OCI-LY3 (cell line): ENCODE data around the gene PAK1.

Experiments used
- H2AFZ ChIP-seq: fragments of 200-600, 300-600 bp; shearing (Covaris generic); 2 replicates; pipeline ENCODE4 v1.6.0; 2014; ENCODE audit warnings: antibody characterized with exemption, low read depth, low read length
- H3K27ac ChIP-seq: fragments of 200-600, 300-600 bp; sonication (generic); 2 replicates; pipeline ENCODE4 v1.5.1; 2014; ENCODE audit warnings: mild to moderate bottlenecking, low read length, moderate library complexity, mixed read lengths
- H3K27me3 ChIP-seq: fragments of 200-600, 300-600 bp; sonication (generic); 2 replicates; pipeline ENCODE4 v1.6.1; 2014; ENCODE audit warnings: low read depth, low read length, mixed read lengths
- H3K36me3 ChIP-seq: fragments of 200-600, 300-600 bp; sonication (generic); replicated peaks from 2 replicates; pipeline ENCODE3; 2014; ENCODE audit warnings: low read depth, low read length, mixed read lengths
- H3K4me1 ChIP-seq: fragments of 300-600, 200-600 bp; sonication (generic); 2 replicates; pipeline ENCODE4 v1.6.1; 2014; ENCODE audit warnings: low read length, mixed read lengths
- H3K4me2 ChIP-seq: fragments of 200-600, 300-600 bp; sonication (generic); 2 replicates; pipeline ENCODE4 v1.6.1; 2014; ENCODE audit warnings: low read length, mixed read lengths
- H3K4me3 ChIP-seq: fragments of 300-600, 200-600 bp; sonication (generic); 2 replicates; pipeline ENCODE4 v1.5.1; 2014; ENCODE audit warnings: antibody characterized with exemption, mild to moderate bottlenecking, low read length, moderate library complexity
- H3K79me2 ChIP-seq: fragments of 300-600, 200-600 bp; shearing (Covaris generic); 2 replicates; pipeline ENCODE4 v1.6.1; 2014; ENCODE audit warnings: mild to moderate bottlenecking, low read length, mixed read lengths
- H3K9ac ChIP-seq: fragments of 300-600, 200-600 bp; shearing (Covaris generic); 2 replicates; pipeline ENCODE4 v1.6.0; 2014; ENCODE audit warnings: mild to moderate bottlenecking, low read length, moderate library complexity
- H3K9me3 ChIP-seq: fragments of 200-600, 300-600 bp; shearing (Covaris generic); 2 replicates; pipeline ENCODE4 v1.6.1; 2014; ENCODE audit warnings: low read length, mixed read lengths; ENCODE audit not compliant: insufficient read depth
- H4K20me1 ChIP-seq: fragments of 200-600, 300-600 bp; sonication (generic); 2 replicates; pipeline ENCODE4 v1.6.1; 2016; ENCODE audit warnings: low read length, mixed read lengths; ENCODE audit not compliant: insufficient read depth
- EZH2phosphoT487 ChIP-seq: fragments of 200-600 bp; shearing (Covaris generic); IDR thresholded peaks from 2 replicates; pipeline ENCODE4 v1.6.1; 2018; ENCODE audit warnings: antibody characterized with exemption, mixed run types, low read depth
- TF ChIP-seq, protein P1 (sequence below): fragments of 200-600, 300-600 bp; sonication (generic); IDR thresholded peaks from 2 replicates; pipeline ENCODE4 v1.5.1; 2014; ENCODE audit warnings: antibody characterized with exemption, low read length, low read depth

PAK1 gene

GRCh38 chr11:77473801-77474683 is at the start of gene PAK1:
Gene PAK1 (minus strand): TSS chr11:77474094. CDS start chr11:77392520, 81,574 bp downstream.
- H3K27ac ChIP-seq: no peak within 1 kb of the TSS
- H3K4me3 ChIP-seq: peak within 1 kb of the TSS; percentile 79
- no peaks in the 10 kb centered on the region for H3K36me3 ChIP-seq
- H3K4me1 ChIP-seq: peaks cover 28% of the 10 kb centered on the region
- H2AFZ ChIP-seq: peak within 1 kb of the TSS; percentile 98
- H4K20me1 ChIP-seq: no peaks in the 10 kb centered on the region
- peak within 1 kb of the TSS; percentile 74 for H3K4me2 ChIP-seq
- TF ChIP-seq EZH2phosphoT487: no peak
- TF ChIP-seq, protein P1, sequence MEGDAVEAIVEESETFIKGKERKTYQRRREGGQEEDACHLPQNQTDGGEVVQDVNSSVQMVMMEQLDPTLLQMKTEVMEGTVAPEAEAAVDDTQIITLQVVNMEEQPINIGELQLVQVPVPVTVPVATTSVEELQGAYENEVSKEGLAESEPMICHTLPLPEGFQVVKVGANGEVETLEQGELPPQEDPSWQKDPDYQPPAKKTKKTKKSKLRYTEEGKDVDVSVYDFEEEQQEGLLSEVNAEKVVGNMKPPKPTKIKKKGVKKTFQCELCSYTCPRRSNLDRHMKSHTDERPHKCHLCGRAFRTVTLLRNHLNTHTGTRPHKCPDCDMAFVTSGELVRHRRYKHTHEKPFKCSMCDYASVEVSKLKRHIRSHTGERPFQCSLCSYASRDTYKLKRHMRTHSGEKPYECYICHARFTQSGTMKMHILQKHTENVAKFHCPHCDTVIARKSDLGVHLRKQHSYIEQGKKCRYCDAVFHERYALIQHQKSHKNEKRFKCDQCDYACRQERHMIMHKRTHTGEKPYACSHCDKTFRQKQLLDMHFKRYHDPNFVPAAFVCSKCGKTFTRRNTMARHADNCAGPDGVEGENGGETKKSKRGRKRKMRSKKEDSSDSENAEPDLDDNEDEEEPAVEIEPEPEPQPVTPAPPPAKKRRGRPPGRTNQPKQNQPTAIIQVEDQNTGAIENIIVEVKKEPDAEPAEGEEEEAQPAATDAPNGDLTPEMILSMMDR: peak; percentile 31
- H3K9ac ChIP-seq: peak within 1 kb of the TSS; percentile 59
- no peaks in the 10 kb centered on the region for H3K79me2 ChIP-seq
- H3K27me3 ChIP-seq: no peaks in the 10 kb centered on the region
- no peaks in the 10 kb centered on the region for H3K9me3 ChIP-seq

- H3K9ac ChIP-seq: no peak overlapping the region
- no peak overlapping the region for H3K27ac ChIP-seq
- no peak overlapping the region for H3K4me3 ChIP-seq
- no peaks in the 10 kb centered on the region for H4K20me1 ChIP-seq
- H3K9me3 ChIP-seq: no peaks in the 10 kb centered on the region
- no peak overlapping the region for H2AFZ ChIP-seq
- H3K4me2 ChIP-seq: no peak overlapping the region
- peaks cover 4% of the 10 kb centered on the region for H3K4me1 ChIP-seq
- no peaks in the 10 kb centered on the region for H3K27me3 ChIP-seq
- no peaks in the 10 kb centered on the region for H3K79me2 ChIP-seq
- H3K36me3 ChIP-seq: no peaks in the 10 kb centered on the region
- TF ChIP-seq, protein P1: no peak
- no peak for TF ChIP-seq EZH2phosphoT487
These were observed 48.3 kb upstream of the PAK1 start for GRCh38 chr11:77522215-77522614.

DNA sequence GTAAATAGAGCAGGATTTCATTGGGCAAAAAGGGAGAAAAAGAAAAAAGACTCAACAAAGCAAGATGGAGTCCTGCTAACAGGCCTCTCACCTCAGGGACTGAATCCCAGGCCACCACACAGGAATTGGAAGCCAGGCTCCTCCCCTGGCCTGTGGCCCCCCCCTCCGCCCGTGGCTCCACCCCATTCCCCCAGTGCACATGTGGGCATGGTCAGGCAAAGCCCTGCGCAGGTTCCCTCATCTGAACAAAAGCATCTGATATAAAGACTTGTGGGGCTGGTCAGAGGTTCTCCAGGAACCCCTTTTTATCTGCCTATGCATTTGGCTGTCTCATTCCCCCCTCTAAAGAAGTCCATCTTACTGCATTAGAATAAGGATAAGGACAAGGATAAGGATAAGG is 46.0 kb upstream of the PAK1 start:
- no peaks in the 10 kb centered on the region for H3K27me3 ChIP-seq
- no peaks in the 10 kb centered on the region for H3K36me3 ChIP-seq
- no peak overlapping the region for H3K4me2 ChIP-seq
- H3K9ac ChIP-seq: no peak overlapping the region
- no peak overlapping the region for H3K27ac ChIP-seq
- H2AFZ ChIP-seq: no peak overlapping the region
- H3K4me1 ChIP-seq: no peaks in the 10 kb centered on the region
- no peak overlapping the region for H3K4me3 ChIP-seq
- no peaks in the 10 kb centered on the region for H3K79me2 ChIP-seq
- no peaks in the 10 kb centered on the region for H4K20me1 ChIP-seq
- no peaks in the 10 kb centered on the region for H3K9me3 ChIP-seq
- TF ChIP-seq, protein P1: no peak
- no peak for TF ChIP-seq EZH2phosphoT487

DNA sequence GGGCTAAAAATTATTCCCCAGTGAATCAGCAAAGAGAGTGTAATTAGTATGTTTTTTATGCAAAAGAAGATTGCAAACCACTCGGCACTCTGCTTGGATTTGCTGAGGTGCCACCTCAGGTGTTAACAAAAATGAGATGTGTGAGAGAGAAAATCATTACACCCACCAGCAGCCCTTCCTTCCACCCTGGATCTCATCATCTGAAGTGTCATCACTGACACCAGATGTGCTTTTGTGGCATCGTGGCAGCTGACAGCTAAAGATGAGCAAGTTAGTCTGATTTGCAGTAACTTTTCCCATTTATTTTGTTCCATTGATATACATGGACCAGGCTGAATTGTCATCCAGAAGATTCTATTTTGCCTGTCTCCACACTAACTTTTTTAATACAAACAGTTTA is 44.6 kb upstream of the PAK1 start:
- no peak overlapping the region for H3K4me3 ChIP-seq
- TF ChIP-seq, protein P1: no peak
- TF ChIP-seq EZH2phosphoT487: no peak
- H3K79me2 ChIP-seq: no peaks in the 10 kb centered on the region
- no peaks in the 10 kb centered on the region for H3K36me3 ChIP-seq
- H3K4me2 ChIP-seq: no peak overlapping the region
- H2AFZ ChIP-seq: no peak overlapping the region
- no peak overlapping the region for H3K9ac ChIP-seq
- no peak overlapping the region for H3K27ac ChIP-seq
- no peaks in the 10 kb centered on the region for H3K27me3 ChIP-seq
- no peaks in the 10 kb centered on the region for H3K9me3 ChIP-seq
- H3K4me1 ChIP-seq: no peaks in the 10 kb centered on the region
- no peaks in the 10 kb centered on the region for H4K20me1 ChIP-seq
